ENCODE measurements around the gene SYT9.

The SYT9 gene

DNA sequence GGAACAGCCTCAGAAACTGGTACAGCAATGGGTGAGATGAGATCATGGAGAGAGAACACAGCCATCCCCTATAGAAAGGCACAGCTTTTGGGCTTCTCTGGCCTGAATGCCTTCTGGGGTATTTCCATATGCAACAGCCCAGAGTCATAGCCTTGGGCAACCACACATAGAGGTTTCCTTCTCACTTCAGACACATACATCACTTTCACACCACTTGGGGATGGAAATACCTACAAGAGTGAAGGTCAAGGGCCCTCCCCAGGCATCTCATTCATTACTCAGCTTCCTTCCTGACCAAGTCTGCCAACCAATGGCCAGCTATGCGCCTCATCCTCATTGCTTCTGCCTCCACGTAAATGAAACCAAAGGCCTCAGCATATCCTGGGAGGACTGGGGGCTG is 215.9 kb downstream of the SYT9 start:
- Histone ChIP-seq H3K27me3 (replicated peaks) (no peaks in the 10 kb centered on the region), H3K36me3 (replicated peaks) (no peaks in the 10 kb centered on the region), H3K4me3 (ENCODE audit: low read depth, low read length) (no peak overlapping the region), H3K27ac (no peak overlapping the region)
- no peak for DNase-seq
- TF ChIP-seq, protein P1, sequence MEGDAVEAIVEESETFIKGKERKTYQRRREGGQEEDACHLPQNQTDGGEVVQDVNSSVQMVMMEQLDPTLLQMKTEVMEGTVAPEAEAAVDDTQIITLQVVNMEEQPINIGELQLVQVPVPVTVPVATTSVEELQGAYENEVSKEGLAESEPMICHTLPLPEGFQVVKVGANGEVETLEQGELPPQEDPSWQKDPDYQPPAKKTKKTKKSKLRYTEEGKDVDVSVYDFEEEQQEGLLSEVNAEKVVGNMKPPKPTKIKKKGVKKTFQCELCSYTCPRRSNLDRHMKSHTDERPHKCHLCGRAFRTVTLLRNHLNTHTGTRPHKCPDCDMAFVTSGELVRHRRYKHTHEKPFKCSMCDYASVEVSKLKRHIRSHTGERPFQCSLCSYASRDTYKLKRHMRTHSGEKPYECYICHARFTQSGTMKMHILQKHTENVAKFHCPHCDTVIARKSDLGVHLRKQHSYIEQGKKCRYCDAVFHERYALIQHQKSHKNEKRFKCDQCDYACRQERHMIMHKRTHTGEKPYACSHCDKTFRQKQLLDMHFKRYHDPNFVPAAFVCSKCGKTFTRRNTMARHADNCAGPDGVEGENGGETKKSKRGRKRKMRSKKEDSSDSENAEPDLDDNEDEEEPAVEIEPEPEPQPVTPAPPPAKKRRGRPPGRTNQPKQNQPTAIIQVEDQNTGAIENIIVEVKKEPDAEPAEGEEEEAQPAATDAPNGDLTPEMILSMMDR (IDR thresholded peaks at IDR 0.05; ENCODE audit: low read depth, low read length, missing control alignments): no peak
- in situ Hi-C loops (cut with HindIII; ENCODE audit: low pct_ligation_motif_present, low sequenced_read_pairs): no loop called here

DNA sequence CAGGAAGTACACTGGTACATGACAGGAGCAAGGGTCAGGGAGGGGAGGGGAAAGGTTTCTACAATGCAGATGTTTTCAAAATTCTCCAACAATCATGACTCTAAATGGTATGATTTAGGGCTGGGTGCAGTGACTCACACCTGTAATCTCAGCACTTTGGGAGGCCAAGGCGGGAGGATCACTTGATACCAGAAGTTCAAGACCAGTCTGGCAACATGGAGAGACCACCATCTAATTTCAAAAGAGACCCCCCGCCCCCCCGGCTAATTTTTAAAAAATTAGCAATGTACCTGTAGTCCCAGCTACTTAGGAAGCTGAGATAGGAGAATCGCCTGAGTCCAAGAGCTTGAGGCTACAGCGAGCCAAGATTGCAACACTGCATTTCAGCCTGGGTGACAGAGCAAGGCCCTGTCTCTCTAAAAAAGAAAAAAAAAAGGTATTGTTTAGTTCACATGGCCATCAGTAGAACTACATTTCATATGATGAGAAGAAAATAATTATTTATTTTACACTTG is 217.7 kb downstream of the SYT9 start:
- TF ChIP-seq, protein P1 (IDR thresholded peaks at IDR 0.05; ENCODE audit: low read depth, low read length, missing control alignments): no peak
- H3K27ac ChIP-seq: no peak overlapping the region
- no peak for DNase-seq
- no peaks in the 10 kb centered on the region for H3K36me3 ChIP-seq (replicated peaks)
- no peak overlapping the region for H3K4me3 ChIP-seq (ENCODE audit: low read depth, low read length)
- in situ Hi-C loops (cut with HindIII; ENCODE audit: low pct_ligation_motif_present, low sequenced_read_pairs): no loop called here
- no peaks in the 10 kb centered on the region for H3K27me3 ChIP-seq (replicated peaks)

DNA sequence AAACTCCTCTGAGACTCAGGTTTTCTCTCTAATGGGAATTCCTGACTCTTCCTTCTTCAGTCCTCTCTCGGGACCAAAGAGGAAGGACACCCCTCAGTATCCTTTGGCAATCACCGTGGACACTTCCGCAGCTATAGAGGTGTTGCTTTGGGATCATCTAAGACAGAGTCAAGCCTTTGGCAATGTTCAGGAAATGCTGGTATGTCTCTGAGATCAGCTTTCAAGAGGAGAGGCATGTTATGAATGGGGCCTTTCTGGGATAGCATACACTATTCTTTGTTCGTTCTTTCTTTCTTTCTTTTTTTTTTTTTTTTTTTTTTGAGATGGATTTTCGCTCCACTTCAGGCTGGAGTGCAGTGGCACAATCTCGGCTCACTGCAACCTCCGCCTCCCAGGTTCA is 219.4 kb downstream of the SYT9 start:
- H3K36me3 ChIP-seq (replicated peaks): no peaks in the 10 kb centered on the region
- no peak for DNase-seq
- in situ Hi-C loops (cut with HindIII; ENCODE audit: low pct_ligation_motif_present, low sequenced_read_pairs): no loop called here

DNA sequence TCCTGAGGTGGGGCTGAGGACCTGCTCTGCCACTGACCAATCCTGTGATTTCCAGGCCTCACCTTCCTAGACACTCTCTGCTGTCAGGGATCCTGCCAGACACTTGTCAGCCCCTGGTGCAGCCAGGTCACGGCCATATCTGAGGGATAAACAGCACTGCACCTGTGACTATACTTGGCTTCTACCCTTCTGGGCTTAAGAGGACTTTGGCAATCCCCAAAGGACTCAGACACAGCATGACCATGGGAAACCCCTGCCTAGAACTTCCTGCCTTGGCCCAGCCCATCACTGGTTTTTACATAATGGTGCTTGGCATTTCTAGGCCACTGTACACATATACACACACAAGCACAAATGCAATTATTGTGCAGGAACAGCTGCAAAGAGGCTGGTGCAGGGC is 222.0 kb downstream of the SYT9 start:
- TF ChIP-seq, protein P1 (IDR thresholded peaks at IDR 0.05; ENCODE audit: low read depth, low read length, missing control alignments): no peak
- no peak overlapping the region for H3K4me3 ChIP-seq (ENCODE audit: low read depth, low read length)
- no peak overlapping the region for H3K27ac ChIP-seq
- DNase-seq: no peak
- in situ Hi-C loops (cut with HindIII; ENCODE audit: low pct_ligation_motif_present, low sequenced_read_pairs): no loop called here
- H3K36me3 ChIP-seq (replicated peaks): no peaks in the 10 kb centered on the region
- no peaks in the 10 kb centered on the region for H3K27me3 ChIP-seq (replicated peaks)

More for the DNA sequence above, 219.4 kb downstream of the SYT9 start:
- no peak overlapping the region for H3K4me3 ChIP-seq (ENCODE audit: low read depth, low read length)
- TF ChIP-seq, protein P1 (IDR thresholded peaks at IDR 0.05; ENCODE audit: low read depth, low read length, missing control alignments): no peak
- no peaks in the 10 kb centered on the region for H3K27me3 ChIP-seq (replicated peaks)
- no peak overlapping the region for H3K27ac ChIP-seq

DNA sequence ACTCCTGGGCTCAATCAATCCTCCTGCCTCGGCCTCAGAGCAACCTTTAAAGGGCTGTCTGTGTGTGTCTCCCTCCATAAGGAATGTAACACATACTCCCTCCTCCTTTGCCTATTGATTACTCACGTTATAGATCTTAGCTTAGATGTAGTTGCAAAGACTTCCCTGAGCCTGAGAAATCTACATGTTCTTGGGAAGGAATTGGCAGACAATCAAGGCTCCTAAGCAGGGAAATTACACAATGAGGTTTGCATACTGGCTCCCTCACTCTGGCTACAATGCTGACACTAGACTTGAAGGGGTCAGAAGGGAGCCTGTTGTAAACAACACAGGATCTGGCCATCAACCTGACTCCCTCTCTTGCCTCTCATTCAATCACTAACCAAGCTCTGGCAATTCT is 228.4 kb downstream of the SYT9 start:
- DNase-seq: no peak
- Histone ChIP-seq H3K27ac (no peak overlapping the region), H3K36me3 (replicated peaks) (no peaks in the 10 kb centered on the region), H3K27me3 (replicated peaks) (no peaks in the 10 kb centered on the region), H3K4me3 (ENCODE audit: low read depth, low read length) (no peak overlapping the region)
- in situ Hi-C loops (cut with HindIII; ENCODE audit: low pct_ligation_motif_present, low sequenced_read_pairs): no loop called here
- TF ChIP-seq, protein P1 (IDR thresholded peaks at IDR 0.05; ENCODE audit: low read depth, low read length, missing control alignments): no peak

DNA sequence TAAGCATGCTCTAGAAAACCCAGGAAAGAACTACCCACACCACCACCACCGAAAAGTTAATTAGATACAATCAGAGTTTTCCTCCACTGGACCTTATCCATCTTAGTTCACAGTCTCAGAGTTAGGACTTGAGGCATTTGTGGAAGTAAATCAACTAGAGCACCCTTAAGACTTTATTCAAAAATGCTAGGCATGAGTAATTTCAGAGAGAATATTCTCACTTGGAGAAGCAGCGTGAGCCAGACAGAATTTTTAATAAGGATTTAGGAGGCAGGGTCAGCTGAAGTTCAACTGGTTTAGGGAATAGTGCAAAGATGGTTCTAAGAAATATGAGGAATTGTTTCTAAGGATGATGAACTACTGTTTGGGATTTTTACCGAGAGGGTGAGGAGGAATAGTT is 232.4 kb downstream of the SYT9 start:
- TF ChIP-seq, protein P1 (IDR thresholded peaks at IDR 0.05; ENCODE audit: low read depth, low read length, missing control alignments): no peak
- H3K4me3 ChIP-seq (ENCODE audit: low read depth, low read length): no peak overlapping the region
- peaks cover 1% of the 10 kb centered on the region for H3K27me3 ChIP-seq (replicated peaks)
- in situ Hi-C loops (cut with HindIII; ENCODE audit: low pct_ligation_motif_present, low sequenced_read_pairs): no loop called here
- H3K36me3 ChIP-seq (replicated peaks): no peaks in the 10 kb centered on the region
- no peak overlapping the region for H3K27ac ChIP-seq
- no peak for DNase-seq

Measured in brain microvascular endothelial cell (primary cell).